UCSD-AML1 (cell line): Measurements from ENCODE around the gene DPH2.
A peak's percentile ranks its signal among the peaks of the same experiment; 100 is the strongest.

Experiments
- DNase-seq: peaks from one replicate; lab custom pipeline; 2025; ENCODE audit not compliant: unreplicated experiment; lab: John Stamatoyannopoulos, UW

Gene DPH2, protein sequence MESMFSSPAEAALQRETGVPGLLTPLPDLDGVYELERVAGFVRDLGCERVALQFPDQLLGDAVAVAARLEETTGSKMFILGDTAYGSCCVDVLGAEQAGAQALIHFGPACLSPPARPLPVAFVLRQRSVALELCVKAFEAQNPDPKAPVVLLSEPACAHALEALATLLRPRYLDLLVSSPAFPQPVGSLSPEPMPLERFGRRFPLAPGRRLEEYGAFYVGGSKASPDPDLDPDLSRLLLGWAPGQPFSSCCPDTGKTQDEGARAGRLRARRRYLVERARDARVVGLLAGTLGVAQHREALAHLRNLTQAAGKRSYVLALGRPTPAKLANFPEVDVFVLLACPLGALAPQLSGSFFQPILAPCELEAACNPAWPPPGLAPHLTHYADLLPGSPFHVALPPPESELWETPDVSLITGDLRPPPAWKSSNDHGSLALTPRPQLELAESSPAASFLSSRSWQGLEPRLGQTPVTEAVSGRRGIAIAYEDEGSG

DNA sequence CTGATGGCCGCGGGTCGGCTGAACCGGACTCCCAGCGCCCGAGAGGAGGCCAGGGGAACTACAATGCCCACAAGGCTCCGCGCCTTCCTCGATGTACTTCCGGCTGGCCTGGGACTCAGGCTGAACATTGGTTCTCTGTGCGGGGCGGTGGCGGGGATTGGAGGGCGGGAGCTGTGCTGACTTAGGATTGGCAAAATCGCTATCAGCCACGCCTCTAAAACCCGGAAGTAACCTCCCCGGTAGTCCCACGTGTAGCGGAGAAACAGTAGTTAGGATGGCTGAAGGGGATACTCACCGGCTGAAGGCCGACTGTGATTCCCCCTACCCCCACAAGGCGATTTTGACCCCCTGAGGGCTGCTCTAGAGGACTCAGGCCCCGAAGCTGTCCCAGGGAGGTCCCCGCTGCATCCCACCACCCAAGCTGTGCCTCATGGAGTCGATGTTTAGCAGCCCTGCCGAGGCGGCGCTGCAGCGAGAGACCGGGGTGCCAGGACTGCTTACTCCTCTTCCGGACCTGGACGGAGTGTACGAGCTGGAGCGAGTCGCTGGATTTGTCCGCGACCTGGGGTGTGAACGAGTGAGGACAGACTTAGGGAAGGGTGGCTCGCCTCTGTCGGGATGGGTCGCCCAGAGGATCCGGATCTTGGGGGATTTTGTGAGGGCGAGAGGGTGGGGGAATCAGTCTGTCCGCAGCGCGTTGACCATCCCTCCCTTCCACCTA lies at the start of gene DPH2:
Gene DPH2 (plus strand): TSS at position 265 of the 721 bp plus-strand sequence. CDS start 166 bp downstream, at position 431.
- peak; percentile 95 for DNase-seq

DNA sequence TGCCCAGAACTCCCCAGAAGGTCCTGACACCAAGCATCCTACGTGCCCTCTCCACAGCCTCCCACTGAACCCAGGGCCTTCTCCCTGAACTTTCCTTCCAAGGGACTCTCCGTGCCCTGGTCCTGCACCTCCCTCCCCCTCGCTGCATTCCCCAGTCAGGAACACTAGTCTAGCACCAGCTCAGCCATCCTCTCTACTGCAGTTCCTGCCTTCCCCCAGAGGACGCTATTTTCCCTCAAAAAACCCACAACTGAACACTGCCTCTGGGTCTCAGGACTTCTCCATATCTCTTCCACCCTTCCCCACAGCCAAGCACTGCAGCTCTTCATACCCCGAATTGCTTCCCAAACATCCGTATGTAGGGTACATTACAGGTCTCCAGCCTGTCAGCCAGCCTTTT lies 48.8 kb upstream of the DPH2 start:
- DNase-seq, result no peak

DNA sequence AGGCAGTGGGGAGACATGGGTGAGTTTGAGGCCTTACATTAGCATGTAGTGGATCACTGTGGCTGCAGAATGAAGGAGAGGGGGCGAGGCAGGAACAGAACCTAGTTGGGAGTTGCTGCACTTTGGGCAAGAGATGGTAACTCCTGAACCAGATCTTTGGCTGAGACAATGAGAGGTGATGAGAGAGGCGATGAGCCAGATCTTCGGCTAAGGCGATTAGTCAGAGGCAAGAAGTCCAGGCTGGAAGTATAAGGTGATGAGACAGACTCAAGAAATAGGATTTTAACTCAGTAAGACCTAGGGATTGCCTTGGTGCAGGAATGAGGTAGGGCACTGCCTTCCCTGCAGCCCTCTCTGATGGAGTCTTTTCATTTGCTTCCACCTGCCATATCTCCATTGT lies 45.3 kb upstream of the DPH2 start:
- DNase-seq, result no peak

DNA sequence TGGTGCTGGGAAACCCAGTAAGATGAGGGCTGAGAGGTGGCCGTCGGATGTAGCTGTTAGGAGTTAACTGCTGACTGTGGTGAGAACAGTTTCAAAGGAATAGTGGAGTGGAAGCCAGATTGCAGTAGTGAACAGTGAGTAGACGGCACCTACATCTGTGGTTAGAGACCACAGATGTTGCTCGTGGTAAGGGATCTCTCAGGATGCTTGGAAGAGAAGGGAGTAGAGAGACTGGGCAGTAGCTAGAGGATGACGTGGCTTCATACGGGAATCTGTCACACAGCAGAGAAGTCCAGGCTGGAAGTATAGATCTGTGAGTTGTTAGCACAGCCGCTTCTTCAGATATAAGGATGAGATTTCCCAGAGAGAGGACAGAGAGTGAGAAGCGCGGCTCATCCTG lies 44.0 kb upstream of the DPH2 start:
- no peak for DNase-seq

DNA sequence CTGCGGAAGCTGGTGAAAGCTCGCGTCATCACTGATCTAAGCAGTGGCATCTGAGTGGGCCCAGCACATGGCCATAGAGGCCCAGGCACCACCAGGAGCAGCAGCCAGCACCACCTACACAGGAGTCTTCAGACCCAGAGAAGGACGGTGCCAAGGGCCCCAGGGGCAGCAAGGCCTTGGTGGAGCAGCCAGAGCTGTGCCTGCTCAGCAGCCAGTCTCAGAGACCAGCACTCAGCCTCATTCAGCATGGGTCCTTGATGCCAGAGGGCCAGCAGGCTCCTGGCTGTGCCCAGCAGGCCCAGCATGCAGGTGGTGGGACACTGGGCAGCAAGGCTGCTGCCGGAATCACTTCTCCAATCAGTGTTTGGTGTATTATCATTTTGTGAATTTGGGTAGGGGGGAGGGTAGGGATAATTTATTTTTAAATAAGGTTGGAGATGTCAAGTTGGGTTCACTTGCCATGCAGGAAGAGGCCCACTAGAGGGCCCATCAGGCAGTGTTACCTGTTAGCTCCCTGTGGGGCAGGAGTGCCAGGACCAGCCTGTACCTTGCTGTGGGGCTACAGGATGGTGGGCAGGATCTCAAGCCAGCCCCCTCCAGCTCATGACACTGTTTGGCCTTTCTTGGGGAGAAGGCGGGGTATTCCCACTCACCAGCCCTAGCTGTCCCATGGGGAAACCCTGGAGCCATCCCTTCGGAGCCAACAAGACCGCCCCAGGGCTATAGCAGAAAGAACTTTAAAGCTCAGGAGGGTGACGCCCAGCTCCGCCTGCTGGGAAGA lies 39.5 kb upstream of the DPH2 start:
- DNase-seq, result no peak

DNA sequence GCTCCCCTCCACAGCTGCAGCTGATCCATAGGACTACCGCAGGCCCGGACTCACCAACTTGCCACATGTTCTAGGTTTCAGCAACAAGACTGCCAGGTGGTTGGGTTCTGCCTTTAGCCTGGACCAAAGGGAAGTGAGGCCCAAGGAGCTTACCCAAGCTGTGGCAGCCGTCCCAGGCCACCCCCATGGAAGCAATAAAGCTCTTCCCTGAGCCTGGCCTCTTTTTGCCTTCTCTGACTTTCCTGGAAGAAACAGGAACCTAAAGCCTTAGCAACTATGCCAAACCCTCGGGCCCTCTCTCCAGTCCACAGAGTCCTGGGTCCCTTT lies 38.9 kb upstream of the DPH2 start:
- DNase-seq, result no peak

DNA sequence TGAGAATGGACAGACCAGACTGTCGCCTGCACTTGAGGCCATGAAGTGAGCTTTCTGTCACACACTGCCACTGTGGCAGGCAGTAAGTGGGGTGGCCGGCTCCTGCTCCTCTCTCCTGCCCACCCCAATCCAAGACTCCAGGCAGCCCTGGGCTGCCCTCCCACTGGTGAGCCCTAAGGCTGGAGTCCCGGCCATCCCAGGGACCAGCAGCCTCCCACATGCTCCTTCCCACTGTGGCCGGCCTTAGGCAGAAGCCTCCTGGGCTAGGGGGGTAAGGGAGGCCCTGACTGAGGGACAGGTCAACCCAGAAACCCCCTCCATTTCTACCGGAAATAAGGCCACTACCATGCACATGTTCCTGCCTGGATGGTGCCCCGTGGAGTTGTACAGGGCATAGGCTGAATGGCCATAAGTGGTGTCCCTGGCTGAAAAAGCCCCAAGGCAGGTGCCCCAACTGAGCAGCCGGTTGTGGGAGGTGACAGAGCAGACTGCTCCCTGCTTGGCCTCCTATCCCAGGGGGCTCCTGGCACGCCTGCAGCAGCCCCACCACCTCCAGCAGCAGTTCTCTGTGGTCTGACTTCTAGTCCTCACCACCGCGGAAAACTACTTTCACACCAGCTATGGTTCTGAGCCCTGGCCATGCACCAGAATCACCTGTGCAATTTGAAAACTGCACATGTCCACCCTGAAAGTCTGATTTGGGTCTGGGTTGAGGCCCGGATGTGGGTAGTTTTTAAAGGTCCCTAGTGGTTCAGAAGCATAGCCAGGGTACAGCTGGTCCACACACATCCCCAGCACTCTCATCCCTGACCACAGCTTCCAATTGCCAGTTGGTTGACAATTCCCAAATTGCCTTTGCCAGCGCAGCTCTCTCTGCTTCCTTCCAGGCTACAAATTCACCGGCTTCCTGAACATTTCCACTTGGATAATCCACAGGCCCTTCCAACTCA lies 37.8 kb upstream of the DPH2 start:
- DNase-seq, result no peak

DNA sequence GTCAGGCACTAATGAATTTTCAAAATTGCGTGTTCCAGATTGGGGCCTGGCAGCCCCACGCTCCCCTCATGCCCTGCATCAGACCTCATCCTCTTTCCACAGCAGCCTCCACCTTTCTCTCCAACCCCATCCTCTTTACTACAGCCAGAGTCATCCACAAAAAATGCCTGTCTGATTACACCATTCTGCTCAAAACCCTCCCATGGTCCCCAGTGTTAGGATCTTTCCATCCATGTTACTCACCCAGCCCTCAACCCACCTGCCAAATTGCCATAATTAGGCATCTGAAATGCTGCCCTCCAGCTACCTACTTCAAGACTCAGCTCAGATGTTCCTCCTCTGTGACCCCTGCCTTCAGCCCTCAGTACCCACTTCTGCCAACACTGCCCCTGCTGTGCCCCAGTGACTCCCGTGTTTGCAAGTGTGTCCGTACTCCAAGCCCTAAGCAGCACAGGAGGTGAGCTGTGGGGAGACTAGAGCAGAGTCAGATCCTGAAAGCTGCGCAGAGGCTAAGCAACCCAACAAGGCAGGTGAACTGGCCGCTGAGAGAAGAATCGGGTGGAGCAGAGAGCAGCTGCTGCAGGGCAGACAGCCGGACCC lies 36.9 kb upstream of the DPH2 start:
- DNase-seq, result no peak

DNA sequence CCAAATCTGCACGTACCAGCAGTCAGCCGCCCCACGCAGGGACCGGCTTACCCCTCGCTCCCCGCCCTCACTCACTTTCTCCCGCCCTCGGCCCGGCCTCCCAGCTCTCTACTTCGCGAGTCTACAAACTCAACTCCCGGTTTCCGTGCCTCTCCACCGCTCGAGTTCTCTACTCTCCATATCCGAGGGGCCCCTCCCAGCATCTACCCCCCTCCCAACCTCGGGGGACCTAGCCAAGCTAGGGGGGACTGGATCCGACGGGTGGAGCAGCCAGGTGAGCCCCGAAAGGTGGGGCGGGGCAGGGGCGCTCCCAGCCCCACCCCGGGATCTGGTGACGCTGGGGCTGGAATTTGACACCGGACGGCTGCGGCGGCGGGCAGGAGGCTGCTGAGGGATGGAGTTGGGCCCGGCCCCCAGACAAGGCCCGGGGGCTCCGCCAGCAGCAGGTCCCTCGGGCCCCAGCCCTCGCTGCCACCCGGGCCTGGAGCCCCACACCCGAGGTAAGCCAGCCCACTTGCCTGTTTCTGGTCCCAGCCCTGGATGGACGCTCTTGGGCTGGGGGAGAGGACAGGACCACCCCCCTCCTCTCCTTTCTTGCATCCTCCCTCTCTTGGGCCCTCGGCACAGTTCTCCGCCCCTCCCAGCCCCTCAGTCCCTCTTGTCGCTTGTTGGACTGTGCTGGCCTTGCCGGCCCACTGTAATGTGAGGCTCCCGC lies 36.3 kb upstream of the DPH2 start, which contains the start of gene ARTN:
Gene ARTN (plus strand): TSS at position 416 of the 715 bp plus-strand sequence. CDS start 1,856 bp downstream, outside the sequence.
- DNase-seq, result no peak

DNA sequence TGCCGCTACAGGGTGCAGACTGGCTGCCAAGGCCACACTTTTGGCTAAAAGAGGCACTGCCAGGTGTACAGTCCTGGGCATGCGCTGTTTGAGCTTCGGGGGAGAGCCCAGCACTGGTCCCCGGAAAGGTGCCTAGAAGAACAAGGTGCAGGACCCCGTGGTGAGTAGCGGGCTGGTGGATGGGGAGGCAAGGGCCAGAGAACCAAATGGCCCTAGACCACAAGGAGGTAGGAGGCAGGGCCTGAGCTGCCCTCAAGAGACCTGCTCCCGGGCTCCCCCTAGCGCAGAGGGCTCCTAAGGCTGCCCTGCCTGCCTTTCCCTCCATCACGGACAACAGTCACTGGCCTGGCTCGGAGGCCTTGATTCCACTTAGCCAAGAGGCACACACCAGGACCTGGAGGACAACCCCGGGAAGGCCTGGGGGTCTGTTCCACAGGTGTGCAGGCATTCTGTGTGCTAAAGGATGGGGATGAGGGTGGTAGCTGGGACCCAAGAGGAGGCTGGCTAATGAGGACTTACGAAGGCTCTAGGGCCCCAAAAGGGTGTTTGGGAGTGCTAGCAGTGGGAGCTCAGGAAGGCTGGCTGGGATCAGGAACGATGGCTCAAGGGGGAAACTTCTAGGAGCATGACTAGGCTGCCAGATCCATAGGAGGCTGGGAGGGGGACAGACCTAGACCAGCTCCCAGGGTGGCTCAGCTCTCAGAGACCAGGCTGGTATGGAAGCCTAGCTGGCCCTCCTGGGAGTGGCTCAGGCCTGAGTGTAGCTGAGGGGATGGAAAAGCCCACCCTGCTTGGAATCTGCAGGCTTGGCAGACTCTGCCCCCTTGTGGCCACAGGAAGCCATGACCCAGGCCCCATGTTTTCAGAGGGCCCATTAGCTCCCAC lies 35.5 kb upstream of the DPH2 start:
- DNase-seq, result peak; percentile 68

DNA sequence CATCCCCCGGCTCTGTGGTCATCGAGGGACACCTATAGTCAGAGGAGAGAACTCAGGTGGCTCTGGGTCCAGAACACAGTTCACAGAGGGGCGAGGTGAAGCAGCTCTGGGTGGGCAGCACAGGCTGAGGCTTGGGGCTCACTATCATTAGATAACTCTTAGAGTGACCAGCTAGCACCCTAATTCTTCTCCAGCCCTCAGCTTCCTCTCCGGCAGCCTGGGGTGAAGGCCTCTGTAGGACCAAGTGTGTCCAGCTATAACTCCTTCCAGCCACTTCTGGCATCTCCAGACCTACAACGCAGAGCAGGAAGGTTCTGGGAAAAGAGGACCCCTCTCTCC lies 34.9 kb upstream of the DPH2 start:
- DNase-seq, result no peak

DNA sequence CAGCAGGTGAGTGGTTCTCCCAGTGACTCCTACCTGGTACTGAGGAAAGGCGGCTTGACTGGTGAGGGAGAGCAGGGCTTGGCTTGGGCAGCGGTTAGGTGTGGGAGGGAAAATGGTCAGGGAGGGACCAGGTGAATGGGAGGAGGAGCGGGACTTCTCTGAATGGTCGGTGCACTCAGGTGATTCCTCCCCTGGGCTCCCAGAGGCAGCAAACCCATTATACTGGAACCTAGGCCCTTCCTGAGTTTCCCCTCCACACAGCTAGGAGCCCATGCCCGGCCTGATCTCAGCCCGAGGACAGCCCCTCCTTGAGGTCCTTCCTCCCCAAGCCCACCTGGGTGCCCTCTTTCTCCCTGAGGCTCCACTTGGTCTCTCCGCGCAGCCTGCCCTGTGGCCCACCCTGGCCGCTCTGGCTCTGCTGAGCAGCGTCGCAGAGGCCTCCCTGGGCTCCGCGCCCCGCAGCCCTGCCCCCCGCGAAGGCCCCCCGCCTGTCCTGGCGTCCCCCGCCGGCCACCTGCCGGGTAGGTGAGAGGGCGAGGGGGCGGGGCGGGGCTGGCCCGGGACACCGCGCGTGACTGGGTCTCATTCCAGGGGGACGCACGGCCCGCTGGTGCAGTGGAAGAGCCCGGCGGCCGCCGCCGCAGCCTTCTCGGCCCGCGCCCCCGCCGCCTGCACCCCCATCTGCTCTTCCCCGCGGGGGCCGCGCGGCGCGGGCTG lies 33.9 kb upstream of the DPH2 start:
- no peak for DNase-seq

DNA sequence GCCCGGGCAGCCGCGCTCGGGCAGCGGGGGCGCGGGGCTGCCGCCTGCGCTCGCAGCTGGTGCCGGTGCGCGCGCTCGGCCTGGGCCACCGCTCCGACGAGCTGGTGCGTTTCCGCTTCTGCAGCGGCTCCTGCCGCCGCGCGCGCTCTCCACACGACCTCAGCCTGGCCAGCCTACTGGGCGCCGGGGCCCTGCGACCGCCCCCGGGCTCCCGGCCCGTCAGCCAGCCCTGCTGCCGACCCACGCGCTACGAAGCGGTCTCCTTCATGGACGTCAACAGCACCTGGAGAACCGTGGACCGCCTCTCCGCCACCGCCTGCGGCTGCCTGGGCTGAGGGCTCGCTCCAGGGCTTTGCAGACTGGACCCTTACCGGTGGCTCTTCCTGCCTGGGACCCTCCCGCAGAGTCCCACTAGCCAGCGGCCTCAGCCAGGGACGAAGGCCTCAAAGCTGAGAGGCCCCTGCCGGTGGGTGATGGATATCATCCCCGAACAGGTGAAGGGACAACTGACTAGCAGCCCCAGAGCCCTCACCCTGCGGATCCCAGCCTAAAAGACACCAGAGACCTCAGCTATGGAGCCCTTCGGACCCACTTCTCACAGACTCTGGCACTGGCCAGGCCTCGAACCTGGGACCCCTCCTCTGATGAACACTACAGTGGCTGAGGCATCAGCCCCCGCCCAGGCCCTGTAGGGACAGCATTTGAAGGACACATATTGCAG lies 33.2 kb upstream of the DPH2 start:
- DNase-seq, result no peak

DNA sequence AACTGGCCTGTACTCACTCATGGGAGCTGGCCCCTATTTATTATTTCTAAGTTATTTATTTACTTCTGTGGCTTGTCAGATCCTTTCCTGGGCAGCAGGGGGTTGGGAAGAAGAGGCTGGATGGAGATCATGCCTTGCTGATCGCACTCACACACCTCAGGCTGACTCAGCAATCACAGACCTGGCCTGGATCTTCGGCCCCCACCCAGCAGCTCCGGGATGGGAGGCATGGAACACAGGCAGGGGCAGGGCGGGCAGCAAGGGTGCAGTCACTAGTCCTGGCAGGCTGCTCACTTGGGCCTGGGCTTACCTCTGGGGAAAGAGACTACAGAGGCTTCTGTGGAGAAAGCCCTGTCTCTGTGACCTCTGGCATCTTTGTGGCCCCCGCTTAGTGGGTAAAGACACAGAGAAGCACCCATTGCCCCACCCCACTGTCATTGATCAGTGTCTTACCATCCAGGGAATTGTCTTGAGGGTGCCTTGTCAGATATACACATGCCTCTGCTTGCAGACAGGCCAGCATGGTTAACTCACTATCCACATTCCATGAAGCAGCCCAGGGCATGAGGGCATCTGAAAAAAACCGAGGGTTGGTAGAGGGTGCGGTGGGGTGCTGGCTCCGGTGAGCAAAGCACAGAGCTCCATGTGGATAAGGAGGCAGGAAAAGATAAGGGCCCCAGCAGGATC lies 32.5 kb upstream of the DPH2 start:
- DNase-seq, result no peak

DNA sequence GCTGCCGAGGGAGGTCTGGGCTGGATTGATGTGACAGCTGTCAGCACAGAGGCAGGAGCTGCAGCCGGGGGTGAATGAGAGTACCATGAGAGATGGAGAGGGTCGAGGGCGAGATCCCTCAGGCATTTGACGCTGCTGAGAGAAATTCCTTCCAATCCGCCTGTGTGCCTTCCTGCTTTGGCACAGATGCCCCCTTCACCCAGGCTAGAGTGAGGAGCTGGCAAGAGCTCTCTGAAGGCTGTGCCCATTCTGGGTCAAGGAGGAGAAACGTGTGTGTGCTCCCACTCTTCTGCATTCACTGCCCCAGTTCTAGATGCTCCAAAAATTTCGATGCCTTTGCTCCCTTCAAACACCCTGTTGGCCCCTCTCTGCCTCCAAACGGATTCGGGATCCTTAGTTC lies 31.4 kb upstream of the DPH2 start:
- DNase-seq, result no peak

DNA sequence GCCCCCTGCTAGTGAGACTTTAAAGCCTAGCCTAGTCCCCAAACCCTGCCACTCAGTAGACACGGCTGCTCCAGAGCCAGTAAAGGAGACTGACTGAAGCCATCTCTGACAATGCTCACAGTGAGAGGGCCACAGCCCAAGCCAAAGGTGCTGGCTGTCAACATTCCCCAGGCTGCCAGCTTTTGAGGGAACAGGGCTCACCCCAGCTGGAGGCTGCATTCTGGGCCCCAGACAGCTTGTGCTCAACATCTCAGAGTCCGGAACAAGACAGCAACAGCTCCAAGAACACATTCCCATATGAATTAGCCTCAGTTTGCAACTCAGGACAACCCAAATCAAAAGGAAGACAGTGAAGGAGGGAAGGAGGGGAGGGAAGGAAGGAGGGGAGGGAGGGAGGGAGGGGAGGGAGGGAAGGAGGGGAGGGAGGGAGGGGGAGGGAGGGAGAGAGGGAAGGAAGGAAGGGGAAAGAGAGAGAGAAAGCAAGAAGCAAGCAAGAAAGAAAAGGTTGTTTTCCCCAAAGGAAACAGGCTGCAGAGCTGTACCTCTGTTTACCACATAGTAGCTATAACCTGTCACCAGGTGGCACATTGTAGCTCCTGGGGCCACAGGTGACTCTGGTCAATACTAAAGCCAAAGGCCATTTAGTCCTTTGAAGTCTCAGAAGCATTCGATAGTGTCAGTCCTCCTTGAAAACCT lies 30.8 kb upstream of the DPH2 start:
- DNase-seq, result no peak
